MM.1S (cell line): Measurements from ENCODE around the gene CADPS.

Experiments
- CTCF ChIP-seq: fragments of 300-600 bp; sonication (generic); IDR thresholded peaks from 2 replicates; pipeline ENCODE4 v1.5.1; 2016; ENCODE audit warnings: antibody characterized with exemption, low read length, mixed read lengths
- EZH2 ChIP-seq: fragments of 300-600 bp; sonication (generic); optimal IDR thresholded peaks from 2 replicates; pipeline ENCODE3; 2017; ENCODE audit warnings: low read depth, mild to moderate bottlenecking, antibody characterized with exemption, low read length, mixed read lengths
- EZH2phosphoT487 ChIP-seq: fragments of 300-600 bp; sonication (generic); IDR thresholded peaks from 2 replicates; pipeline ENCODE4 v1.6.1; 2018; ENCODE audit warnings: antibody characterized with exemption, low read length

GRCh38 chr3:62677926-62678325 lies 197.3 kb downstream of the CADPS start:
- TF ChIP-seq CTCF, result no peak
- no peak for TF ChIP-seq EZH2
- no peak for TF ChIP-seq EZH2phosphoT487
